AG09309 (cell line): ENCODE measurements around the gene RAB18.
A peak's percentile ranks its signal among the peaks of the same experiment; 100 is the strongest.

ENCODE experiments used
- DNase-seq: peaks from one replicate; pipeline ENCODE4 v3.0.0-alpha.2; 2010; ENCODE audit warnings: low read depth
- H3K4me3 ChIP-seq: 2 replicates; pipeline ENCODE4 v1.5.1; 2011; ENCODE audit warnings: mild to moderate bottlenecking, low read depth, low read length, moderate library complexity; ENCODE audit not compliant: control insufficient read depth
- CTCF ChIP-seq: IDR thresholded peaks from 2 replicates; pipeline ENCODE4 v1.5.1; 2011; ENCODE audit warnings: mild to moderate bottlenecking, low read depth, low read length, inconsistent platforms; ENCODE audit not compliant: insufficient read depth, control insufficient read depth; ENCODE audit errors: missing control alignments

Gene RAB18

GRCh38 chr10:27514243-27514642 is 10.1 kb downstream of the RAB18 start:
- DNase-seq: no peak
- TF ChIP-seq CTCF: no peak
- H3K4me3 ChIP-seq: no peak overlapping the region

- TF ChIP-seq CTCF: no peak
- DNase-seq: no peak
- H3K4me3 ChIP-seq: no peak overlapping the region
Measured at GRCh38 chr10:27518261-27518660, 14.2 kb downstream of the RAB18 start.

GRCh38 chr10:27525819-27526218 is 21.7 kb downstream of the RAB18 start:
- TF ChIP-seq CTCF: no peak
- DNase-seq: peak; percentile 46
- no peak overlapping the region for H3K4me3 ChIP-seq

GRCh38 chr10:27526242-27526641 is 22.1 kb downstream of the RAB18 start:
- H3K4me3 ChIP-seq: no peak overlapping the region
- DNase-seq: no peak
- TF ChIP-seq CTCF: no peak

- no peak for TF ChIP-seq CTCF
- no peak overlapping the region for H3K4me3 ChIP-seq
- no peak for DNase-seq
Measured at GRCh38 chr10:27527666-27528295, 23.7 kb downstream of the RAB18 start.

GRCh38 chr10:27529010-27529783 is 25.1 kb downstream of the RAB18 start:
- H3K4me3 ChIP-seq: no peak overlapping the region
- no peak for DNase-seq
- TF ChIP-seq CTCF: no peak
